Tibial artery (tissue), 4 donors: ENCODE results near the gene BRIP1.
"Not testable (repeated sequence)": the region's sequence is repeated elsewhere in the genome, so short reads cannot be mapped to it uniquely, and the experiment has no call there.

Experiments
- DNase-seq, 2 donors: peaks; one replicate each; pipeline ENCODE4 v3.0.0-alpha.2; 2019
- H3K27ac ChIP-seq, 2 donors: fragments of 200-600 bp; sonication (generic) in 1 of 2; 1 replicate in 1 of 2; 2 replicates in 1 of 2; pipeline ENCODE4 v1.5.1; 2018 to 2019; ENCODE audit warnings: mild to moderate bottlenecking in 1 of 2
- H3K27me3 ChIP-seq, 2 donors: fragments of 200-600 bp; sonication (generic) in 1 of 2; one replicate each; pipeline versions ENCODE4 v1.5.1 to v1.6.0; 2016 to 2019
- H3K36me3 ChIP-seq, 3 donors: fragments of 200-600 bp; sonication (generic) in 2 of 3; one replicate each; pipeline ENCODE4 v1.5.1; 2016 to 2019; ENCODE audit warnings: mild to moderate bottlenecking in 2 of 3
- H3K4me1 ChIP-seq, 4 donors: fragments of 200-600 bp; sonication (generic) in 2 of 4; 1 replicate in 3 of 4; 2 replicates in 1 of 4; pipeline ENCODE4 v1.5.1; 2016 to 2019
- H3K4me3 ChIP-seq, 2 donors: fragments of 200-600 bp; sonication (generic) in 1 of 2; 1 replicate in 1 of 2; 2 replicates in 1 of 2; pipeline ENCODE4 v1.5.1; 2018 to 2019; ENCODE audit warnings: mild to moderate bottlenecking in 2 of 2
- H3K9me3 ChIP-seq, 3 donors: fragments of 200-600 bp; sonication (generic) in 1 of 3; one replicate each; pipeline ENCODE4 v1.5.1; 2016 to 2019
- intact Hi-C: fragments of 100-400 bp; cut with DNase I; formaldehyde crosslinking; loops from one replicate; pipeline ENCODE4 v1.15.0; 2023; ENCODE audit warnings: low total_unique reads
- TF ChIP-seq, protein P1 (sequence below), 2 experiments: fragments of 200-600 bp in 1 of 2; fragments of 450-650 bp in 1 of 2; IDR thresholded peaks; one replicate each; pipeline ENCODE4 v1.5.1; 2017 to 2019; ENCODE audit warnings: antibody characterized with exemption in 2 of 2, mild to moderate bottlenecking in 1 of 2, moderate library complexity in 1 of 2

The BRIP1 gene

DNA sequence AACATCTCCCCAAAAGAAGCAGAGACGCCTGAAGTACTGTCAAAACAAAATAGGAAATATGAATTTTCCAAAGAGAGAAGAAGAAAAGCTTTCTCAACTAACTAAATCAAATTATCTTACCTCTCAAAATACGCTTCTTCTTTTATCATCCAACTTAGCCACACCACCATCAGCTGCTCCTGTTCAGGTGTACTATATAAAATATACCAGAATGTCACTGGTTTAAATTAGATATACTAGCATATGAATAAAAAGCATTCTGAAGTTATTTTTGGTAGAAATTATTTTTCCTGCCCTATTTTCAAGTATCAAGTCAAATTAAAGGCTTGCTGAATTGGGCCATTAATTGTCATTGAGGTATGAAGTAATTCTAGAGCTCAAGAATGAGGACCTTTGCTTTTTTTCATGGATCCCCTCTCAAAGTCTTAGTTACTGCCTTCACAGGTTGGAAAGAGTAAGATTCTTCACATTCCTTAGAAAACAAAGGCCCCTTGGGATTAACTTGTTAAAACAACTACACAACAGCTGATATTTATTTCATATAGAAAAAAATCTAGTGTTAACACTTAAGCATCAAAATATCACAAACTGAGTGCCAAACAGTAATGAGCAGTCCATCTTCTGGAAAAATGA lies 34.3 kb upstream of the BRIP1 start:
- Histone ChIP-seq H3K4me1 (no peaks in the 10 kb centered on the region), H3K36me3 (peaks cover 0 to 64% (median 31%) of the 10 kb centered on the region in 3 donors), H3K27ac (no peak overlapping the region), H3K4me3 (no peak overlapping the region), H3K27me3 (no peaks in the 10 kb centered on the region), H3K9me3 (no peaks in the 10 kb centered on the region)
- intact Hi-C loops = no loop called here
- TF ChIP-seq, protein P1, sequence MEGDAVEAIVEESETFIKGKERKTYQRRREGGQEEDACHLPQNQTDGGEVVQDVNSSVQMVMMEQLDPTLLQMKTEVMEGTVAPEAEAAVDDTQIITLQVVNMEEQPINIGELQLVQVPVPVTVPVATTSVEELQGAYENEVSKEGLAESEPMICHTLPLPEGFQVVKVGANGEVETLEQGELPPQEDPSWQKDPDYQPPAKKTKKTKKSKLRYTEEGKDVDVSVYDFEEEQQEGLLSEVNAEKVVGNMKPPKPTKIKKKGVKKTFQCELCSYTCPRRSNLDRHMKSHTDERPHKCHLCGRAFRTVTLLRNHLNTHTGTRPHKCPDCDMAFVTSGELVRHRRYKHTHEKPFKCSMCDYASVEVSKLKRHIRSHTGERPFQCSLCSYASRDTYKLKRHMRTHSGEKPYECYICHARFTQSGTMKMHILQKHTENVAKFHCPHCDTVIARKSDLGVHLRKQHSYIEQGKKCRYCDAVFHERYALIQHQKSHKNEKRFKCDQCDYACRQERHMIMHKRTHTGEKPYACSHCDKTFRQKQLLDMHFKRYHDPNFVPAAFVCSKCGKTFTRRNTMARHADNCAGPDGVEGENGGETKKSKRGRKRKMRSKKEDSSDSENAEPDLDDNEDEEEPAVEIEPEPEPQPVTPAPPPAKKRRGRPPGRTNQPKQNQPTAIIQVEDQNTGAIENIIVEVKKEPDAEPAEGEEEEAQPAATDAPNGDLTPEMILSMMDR (IDR thresholded peaks at IDR 0.05) = no peak
- no peak for DNase-seq

GRCh38 chr17:61895391-61895790 lies 32.1 kb upstream of the BRIP1 start:
- TF ChIP-seq, protein P1 (IDR thresholded peaks at IDR 0.05) = no peak
- no peak overlapping the region for H3K27ac ChIP-seq
- intact Hi-C loops = no loop called here
- H3K9me3 ChIP-seq = no peaks in the 10 kb centered on the region
- H3K4me3 ChIP-seq = no peak overlapping the region
- no peak for DNase-seq
- no peaks in the 10 kb centered on the region for H3K27me3 ChIP-seq
- H3K36me3 ChIP-seq = peaks cover 6 to 67% (median 39%) of the 10 kb centered on the region in 3 donors
- no peaks in the 10 kb centered on the region for H3K4me1 ChIP-seq

DNA sequence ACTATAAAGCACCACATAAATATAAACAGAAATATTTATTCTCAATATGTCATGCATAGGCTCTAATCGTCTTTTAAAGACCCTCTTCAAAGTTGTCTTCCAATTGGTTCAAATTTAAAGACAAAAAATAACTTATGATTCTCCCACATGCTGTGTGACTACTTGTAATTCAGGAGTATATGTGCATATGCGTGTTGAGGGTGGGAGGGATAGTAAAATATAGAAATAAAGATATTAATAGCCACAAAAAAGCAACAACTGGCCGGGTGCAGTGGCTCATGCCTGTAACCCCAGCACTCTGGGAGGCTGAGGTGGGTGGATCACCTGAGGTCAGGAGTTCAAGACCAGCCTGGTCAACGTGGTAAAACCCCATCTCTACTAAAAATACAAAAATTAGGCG lies 31.0 kb upstream of the BRIP1 start:
- H3K4me3 ChIP-seq, H3K4me1 ChIP-seq, H3K9me3 ChIP-seq, H3K27ac ChIP-seq, intact Hi-C loops, DNase-seq, H3K27me3 ChIP-seq: not testable (repeated sequence)
- H3K36me3 ChIP-seq = peaks cover 16 to 68% (median 48%) of the 10 kb centered on the region in 3 donors

DNA sequence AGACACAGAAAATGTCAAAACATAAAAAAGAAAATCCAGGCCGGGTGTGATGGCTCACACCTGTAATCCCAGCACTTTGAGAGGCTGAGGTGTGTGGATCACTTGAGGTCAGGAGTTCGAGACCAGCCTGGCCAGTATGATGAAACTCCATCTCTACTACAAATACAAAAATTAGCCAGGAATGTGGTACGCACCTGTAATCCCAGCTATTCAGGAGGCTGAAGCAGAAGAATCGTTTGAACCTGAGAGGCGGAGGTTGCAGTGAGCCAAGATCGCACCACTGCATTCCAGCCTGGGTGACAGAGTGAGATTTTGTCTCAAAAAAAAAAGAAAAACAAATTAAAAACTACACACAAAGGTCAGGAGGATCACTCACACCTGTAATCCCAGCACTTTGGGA lies 24.4 kb upstream of the BRIP1 start:
- H3K27ac ChIP-seq, intact Hi-C loops, H3K27me3 ChIP-seq, H3K4me1 ChIP-seq, H3K4me3 ChIP-seq, H3K9me3 ChIP-seq, DNase-seq: not testable (repeated sequence)
- H3K36me3 ChIP-seq = peaks cover 23 to 75% (median 58%) of the 10 kb centered on the region in 3 donors

DNA sequence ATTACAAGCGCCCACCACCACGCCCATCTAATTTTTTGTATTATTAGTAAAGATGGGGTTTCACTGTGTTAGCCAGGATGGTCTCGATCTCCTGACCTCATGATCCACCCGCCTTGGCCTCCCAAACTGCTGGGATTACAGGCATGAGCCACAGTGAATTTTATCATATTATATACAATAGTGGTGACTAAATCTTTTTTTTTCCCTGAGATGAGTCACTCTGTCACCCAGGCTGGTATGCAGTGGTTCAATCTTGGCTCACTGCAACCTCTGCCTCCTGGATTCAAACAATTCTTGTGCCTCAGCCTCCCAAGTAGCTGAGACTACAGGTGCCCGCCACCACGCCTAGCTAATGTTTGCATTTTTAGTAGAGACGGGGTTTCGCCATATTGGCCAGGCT lies 22.5 kb upstream of the BRIP1 start:
- H3K27ac ChIP-seq, intact Hi-C loops, H3K4me3 ChIP-seq, DNase-seq, H3K27me3 ChIP-seq, H3K4me1 ChIP-seq, H3K9me3 ChIP-seq: not testable (repeated sequence)
- H3K36me3 ChIP-seq = peaks cover 21 to 81% (median 54%) of the 10 kb centered on the region in 3 donors

DNA sequence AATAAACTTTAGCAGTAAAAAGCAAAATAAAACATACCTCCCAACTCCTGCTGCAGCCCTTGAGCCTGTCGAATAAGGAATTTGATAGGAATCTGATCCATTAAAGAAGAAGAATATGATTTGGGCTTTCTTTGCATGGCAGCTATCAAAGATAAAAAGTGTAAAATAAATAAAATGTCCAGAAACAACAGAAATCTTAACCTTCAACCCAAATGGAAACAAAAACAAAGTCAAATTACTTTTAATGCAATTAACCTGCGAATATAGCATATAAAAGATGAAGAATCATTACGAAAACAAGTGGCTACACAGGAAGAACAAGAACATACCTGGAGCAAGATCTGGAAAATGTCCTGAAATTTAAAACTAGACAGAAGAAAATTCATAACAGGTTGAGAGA lies 21.5 kb upstream of the BRIP1 start:
- no peaks in the 10 kb centered on the region for H3K4me1 ChIP-seq
- TF ChIP-seq, protein P1 (IDR thresholded peaks at IDR 0.05) = no peak
- no peak for DNase-seq
- intact Hi-C loops = no loop called here
- no peaks in the 10 kb centered on the region for H3K27me3 ChIP-seq
- H3K27ac ChIP-seq = no peak overlapping the region
- H3K9me3 ChIP-seq = no peaks in the 10 kb centered on the region
- peaks cover 21 to 81% (median 51%) of the 10 kb centered on the region in 3 donors for H3K36me3 ChIP-seq
- no peak overlapping the region for H3K4me3 ChIP-seq

DNA sequence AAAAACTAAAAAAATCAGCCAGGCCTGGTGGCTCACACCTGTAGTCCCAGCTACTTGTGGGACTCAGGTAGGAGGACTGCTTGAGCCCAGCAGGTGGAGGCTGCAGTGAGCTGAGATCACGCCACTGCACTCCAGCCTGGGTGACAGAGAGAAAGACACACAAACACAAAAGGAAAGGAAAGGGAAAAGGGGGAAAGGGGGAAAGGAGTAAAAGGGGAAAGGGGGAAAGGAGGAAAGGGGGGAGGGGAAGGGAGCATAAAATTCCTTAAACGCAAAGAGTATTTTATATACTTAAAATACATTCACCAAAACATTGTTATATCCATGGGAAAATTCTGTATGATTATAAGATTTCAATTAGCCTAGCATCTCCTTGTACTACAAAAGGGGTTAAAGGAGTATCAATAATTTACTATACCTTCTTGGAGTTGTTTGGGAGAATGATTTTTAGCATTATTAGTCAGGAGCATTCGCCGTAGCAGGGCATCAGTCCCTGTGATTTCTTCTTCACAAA lies 17.3 kb upstream of the BRIP1 start:
- intact Hi-C loops = no loop called here

More for the DNA sequence above, 17.3 kb upstream of the BRIP1 start:
- Histone ChIP-seq H3K4me1 (no peaks in the 10 kb centered on the region), H3K9me3 (no peaks in the 10 kb centered on the region), H3K36me3 (peaks cover 41 to 77% (median 42%) of the 10 kb centered on the region in 3 donors), H3K27ac (no peak overlapping the region), H3K4me3 (no peak overlapping the region), H3K27me3 (no peaks in the 10 kb centered on the region)
- DNase-seq = no peak
- TF ChIP-seq, protein P1 (IDR thresholded peaks at IDR 0.05) = no peak
